Tibial nerve (tissue), 4 donors: ENCODE measurements around the gene STAB1. TPM values are rescaled to one million over a fixed set of nuclear protein-coding genes. Genes with fewer than 3 reads are reported as not detected.

ENCODE experiments used
- DNase-seq, 2 donors: peaks; one replicate each; pipeline ENCODE4 v3.0.0-alpha.2; 2019; ENCODE audit warnings: low spot score in 2 of 2
- H3K27ac ChIP-seq, 4 donors: fragments of 200-600 bp; sonication (generic) in 3 of 4; one replicate each; pipeline ENCODE4 v1.5.1; 2017 to 2019; ENCODE audit warnings: mild to moderate bottlenecking in 1 of 4
- H3K27me3 ChIP-seq, 2 donors: fragments of 200-600 bp; sonication (generic) in 1 of 2; one replicate each; pipeline versions ENCODE4 v1.5.1 to v1.6.0; 2017 to 2019
- H3K36me3 ChIP-seq, 3 donors: fragments of 200-600 bp; sonication (generic); one replicate each; pipeline ENCODE4 v1.5.1; 2018 to 2019
- H3K4me1 ChIP-seq, 4 donors: fragments of 200-600 bp; sonication (generic) in 3 of 4; one replicate each; pipeline ENCODE4 v1.5.1; 2017 to 2019
- H3K4me3 ChIP-seq, 4 donors: fragments of 200-600 bp; sonication (generic) in 3 of 4; one replicate each; pipeline ENCODE4 v1.5.1; 2017 to 2019; ENCODE audit warnings: mild to moderate bottlenecking in 1 of 4, moderate library complexity in 1 of 4
- H3K9me3 ChIP-seq, 4 donors: fragments of 200-600 bp; sonication (generic) in 3 of 4; one replicate each; pipeline ENCODE4 v1.5.1; 2017 to 2019
- EP300 ChIP-seq, 2 donors: sonication (generic); formaldehyde crosslinking; IDR thresholded peaks; one replicate each; pipeline ENCODE4 v1.6.1; 2017; ENCODE audit warnings: antibody characterized with exemption in 2 of 2, mild to moderate bottlenecking in 1 of 2
- POLR2A ChIP-seq, 2 donors: fragments of 450-650 bp; IDR thresholded peaks; one replicate each; pipeline ENCODE4 v1.6.1; 2017; ENCODE audit warnings: antibody characterized with exemption in 2 of 2, mild to moderate bottlenecking in 2 of 2, moderate library complexity in 2 of 2
- whole genome bisulfite sequencing, 2 donors: methylation state at CpG; one replicate each; pipeline ENCODE4 v1.1.5; 2018; 5-methylcytosine and 5-hydroxymethylcytosine counted together
- total RNA-seq, 4 donors: library from RNA; depleted of rRNA; stranded (reverse); fragments of >200 nt; gene quantifications; one replicate each; pipeline ENCODE4 v1.1.0, GENCODE V29; 2016
- TF ChIP-seq, protein P1 (sequence below), 5 experiments: fragments of 200-600 bp in 3 of 5; fragments of 450-650 bp in 2 of 5; sonication (generic) in 3 of 5; IDR thresholded peaks; one replicate each; pipeline ENCODE4 v1.5.1; 2016 to 2019; ENCODE audit warnings: antibody characterized with exemption in 5 of 5, mild to moderate bottlenecking in 3 of 5, moderate library complexity in 2 of 5

STAB1 gene
- total RNA-seq, 4 donors from 2014 or later, result 167 to 527 (median 264) TPM

DNA sequence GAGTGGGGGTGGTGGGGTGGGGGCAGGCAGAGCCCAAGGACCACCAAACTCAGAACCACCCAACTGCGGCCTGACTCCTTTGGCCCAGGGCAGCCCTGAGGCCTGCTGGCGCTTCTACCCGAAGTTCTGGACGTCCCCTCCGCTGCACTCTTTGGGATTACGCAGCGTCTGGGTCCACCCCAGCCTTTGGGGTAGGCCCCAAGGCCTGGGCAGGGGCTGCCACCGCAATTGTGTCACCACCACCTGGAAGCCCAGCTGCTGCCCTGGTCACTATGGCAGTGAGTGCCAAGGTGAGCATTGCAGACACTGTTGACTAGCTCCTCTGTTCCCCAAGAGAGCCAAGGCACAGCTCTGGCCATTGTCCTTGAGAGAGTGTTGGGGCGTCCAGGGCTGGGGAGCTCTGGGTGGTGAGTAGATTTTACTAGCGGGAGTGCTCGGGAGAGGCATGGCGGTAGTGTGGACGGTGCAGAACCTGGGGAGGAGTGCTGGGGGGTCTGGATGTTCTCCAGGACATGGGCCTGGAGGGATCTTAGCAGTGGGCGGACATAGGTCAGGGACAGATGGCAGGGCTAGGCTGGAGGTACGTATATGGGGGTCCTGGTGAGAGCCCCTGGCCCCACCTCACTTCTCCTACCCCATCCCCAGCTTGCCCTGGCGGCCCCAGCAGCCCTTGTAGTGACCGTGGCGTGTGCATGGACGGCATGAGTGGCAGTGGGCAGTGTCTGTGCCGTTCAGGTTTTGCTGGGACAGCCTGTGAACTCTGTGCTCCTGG, 25.8 kb downstream of the STAB1 start:
- H3K27ac ChIP-seq, result no peak overlapping the region
- DNase-seq, result no peak
- peaks cover 0 to 78% (median 0%) of the 10 kb centered on the region in 3 donors for H3K36me3 ChIP-seq
- no peaks in the 10 kb centered on the region for H3K9me3 ChIP-seq
- TF ChIP-seq, protein P1, sequence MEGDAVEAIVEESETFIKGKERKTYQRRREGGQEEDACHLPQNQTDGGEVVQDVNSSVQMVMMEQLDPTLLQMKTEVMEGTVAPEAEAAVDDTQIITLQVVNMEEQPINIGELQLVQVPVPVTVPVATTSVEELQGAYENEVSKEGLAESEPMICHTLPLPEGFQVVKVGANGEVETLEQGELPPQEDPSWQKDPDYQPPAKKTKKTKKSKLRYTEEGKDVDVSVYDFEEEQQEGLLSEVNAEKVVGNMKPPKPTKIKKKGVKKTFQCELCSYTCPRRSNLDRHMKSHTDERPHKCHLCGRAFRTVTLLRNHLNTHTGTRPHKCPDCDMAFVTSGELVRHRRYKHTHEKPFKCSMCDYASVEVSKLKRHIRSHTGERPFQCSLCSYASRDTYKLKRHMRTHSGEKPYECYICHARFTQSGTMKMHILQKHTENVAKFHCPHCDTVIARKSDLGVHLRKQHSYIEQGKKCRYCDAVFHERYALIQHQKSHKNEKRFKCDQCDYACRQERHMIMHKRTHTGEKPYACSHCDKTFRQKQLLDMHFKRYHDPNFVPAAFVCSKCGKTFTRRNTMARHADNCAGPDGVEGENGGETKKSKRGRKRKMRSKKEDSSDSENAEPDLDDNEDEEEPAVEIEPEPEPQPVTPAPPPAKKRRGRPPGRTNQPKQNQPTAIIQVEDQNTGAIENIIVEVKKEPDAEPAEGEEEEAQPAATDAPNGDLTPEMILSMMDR (IDR thresholded peaks at IDR 0.05), result no peak
- no peak for TF ChIP-seq EP300 (IDR thresholded peaks at IDR 0.05)
- TF ChIP-seq POLR2A (IDR thresholded peaks at IDR 0.05), result no peak
- no peaks in the 10 kb centered on the region for H3K27me3 ChIP-seq
- 89 to 90% methylated on average over 19 of the region's 20 CpGs for WGBS, 2 donors
- peaks cover 0 to 29% (median 9%) of the 10 kb centered on the region in 4 donors for H3K4me1 ChIP-seq
- H3K4me3 ChIP-seq, result no peak overlapping the region

DNA sequence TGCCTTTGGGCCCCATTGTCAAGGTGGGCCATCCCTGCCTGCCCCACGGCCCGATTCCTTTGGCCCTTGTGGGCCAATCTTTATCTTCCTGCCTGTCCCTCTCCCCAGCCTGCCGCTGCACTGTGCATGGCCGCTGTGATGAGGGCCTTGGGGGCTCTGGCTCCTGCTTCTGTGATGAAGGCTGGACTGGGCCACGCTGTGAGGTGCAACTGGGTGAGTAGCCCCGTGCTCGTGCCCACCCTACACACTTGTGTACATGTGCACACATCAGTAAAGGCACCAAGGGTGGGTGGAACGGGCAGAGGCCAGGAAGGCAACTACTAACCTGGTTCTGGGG, 26.3 kb downstream of the STAB1 start:
- no peak for TF ChIP-seq EP300 (IDR thresholded peaks at IDR 0.05)
- TF ChIP-seq, protein P1 (IDR thresholded peaks at IDR 0.05), result no peak
- no peak for TF ChIP-seq POLR2A (IDR thresholded peaks at IDR 0.05)
- H3K36me3 ChIP-seq, result peaks cover 0 to 78% (median 0%) of the 10 kb centered on the region in 3 donors
- no peak overlapping the region for H3K27ac ChIP-seq
- H3K4me1 ChIP-seq, result peaks cover 0 to 34% (median 9%) of the 10 kb centered on the region in 4 donors
- H3K9me3 ChIP-seq, result no peaks in the 10 kb centered on the region
- H3K27me3 ChIP-seq, result no peaks in the 10 kb centered on the region
- DNase-seq, result no peak
- H3K4me3 ChIP-seq, result no peak overlapping the region
- WGBS, 2 donors, result 87 to 90% methylated on average over 2 to 7 of the region's 8 CpGs

DNA sequence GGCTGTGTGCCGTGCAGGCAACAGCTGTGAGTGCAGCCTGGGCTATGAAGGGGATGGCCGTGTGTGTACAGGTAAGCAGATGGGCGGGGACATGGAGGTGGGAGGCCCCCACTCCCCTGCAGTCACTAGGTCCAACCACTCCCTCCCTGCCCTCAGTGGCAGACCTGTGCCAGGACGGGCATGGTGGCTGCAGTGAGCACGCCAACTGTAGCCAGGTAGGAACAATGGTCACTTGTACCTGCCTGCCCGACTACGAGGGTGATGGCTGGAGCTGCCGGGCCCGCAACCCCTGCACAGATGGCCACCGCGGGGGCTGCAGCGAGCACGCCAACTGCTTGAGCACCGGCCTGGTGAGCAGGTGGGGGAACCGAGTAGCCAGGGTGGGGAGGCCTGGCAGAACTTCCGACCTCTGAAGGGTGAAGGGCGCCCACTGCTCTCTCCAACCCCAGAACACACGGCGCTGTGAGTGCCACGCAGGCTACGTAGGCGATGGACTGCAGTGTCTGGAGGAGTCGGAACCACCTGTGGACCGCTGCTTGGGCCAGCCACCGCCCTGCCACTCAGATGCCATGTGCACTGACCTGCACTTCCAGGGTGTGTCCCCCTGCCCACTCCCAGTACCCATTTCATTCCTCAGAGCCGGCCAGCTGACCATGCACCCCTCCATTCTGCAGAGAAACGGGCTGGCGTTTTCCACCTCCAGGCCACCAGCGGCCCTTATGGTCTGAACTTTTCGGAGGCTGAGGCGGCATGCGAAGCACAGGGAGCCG, 26.9 kb downstream of the STAB1 start:
- TF ChIP-seq EP300 (IDR thresholded peaks at IDR 0.05), result no peak
- TF ChIP-seq, protein P1 (IDR thresholded peaks at IDR 0.05), result no peak
- no peak for TF ChIP-seq POLR2A (IDR thresholded peaks at IDR 0.05)
- 91 to 93% methylated on average over 21 to 31 of the region's 33 CpGs for WGBS, 2 donors
- Histone ChIP-seq H3K9me3 (no peaks in the 10 kb centered on the region), H3K4me3 (no peak overlapping the region), H3K36me3 (peaks cover 0 to 78% (median 0%) of the 10 kb centered on the region in 3 donors), H3K27ac (no peak overlapping the region), H3K27me3 (no peaks in the 10 kb centered on the region), H3K4me1 (peaks cover 0 to 41% (median 9%) of the 10 kb centered on the region in 4 donors)
- DNase-seq, result no peak

DNA sequence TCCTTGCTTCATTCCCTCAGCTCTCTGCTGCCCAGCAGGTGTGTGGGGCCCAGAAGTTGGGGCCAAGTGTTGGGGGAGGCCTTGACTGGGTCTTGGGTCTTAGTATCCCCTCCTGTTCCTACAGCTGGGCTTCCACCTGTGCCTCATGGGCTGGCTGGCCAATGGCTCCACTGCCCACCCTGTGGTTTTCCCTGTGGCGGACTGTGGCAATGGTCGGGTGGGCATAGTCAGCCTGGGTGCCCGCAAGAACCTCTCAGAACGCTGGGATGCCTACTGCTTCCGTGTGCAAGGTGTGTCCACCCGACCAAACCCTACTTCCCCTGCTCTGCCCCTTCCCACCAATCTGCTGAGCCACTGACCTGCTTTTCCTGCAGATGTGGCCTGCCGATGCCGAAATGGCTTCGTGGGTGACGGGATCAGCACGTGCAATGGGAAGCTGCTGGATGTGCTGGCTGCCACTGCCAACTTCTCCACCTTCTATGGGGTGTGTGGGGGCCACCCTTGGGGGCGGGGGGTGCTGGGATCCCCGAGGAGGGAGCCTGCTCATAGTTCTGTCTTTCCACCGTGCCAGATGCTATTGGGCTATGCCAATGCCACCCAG, 27.6 kb downstream of the STAB1 start:
- H3K27me3 ChIP-seq, result no peaks in the 10 kb centered on the region
- H3K9me3 ChIP-seq, result no peaks in the 10 kb centered on the region
- H3K4me3 ChIP-seq, result no peak overlapping the region
- H3K27ac ChIP-seq, result no peak overlapping the region
- no peak for DNase-seq
- 92 to 93% methylated on average over 14 of the region's 14 CpGs for WGBS, 2 donors
- peaks cover 0 to 45% (median 9%) of the 10 kb centered on the region in 4 donors for H3K4me1 ChIP-seq
- H3K36me3 ChIP-seq, result peaks cover 0 to 79% (median 0%) of the 10 kb centered on the region in 3 donors
- TF ChIP-seq EP300 (IDR thresholded peaks at IDR 0.05) (no peak), POLR2A (IDR thresholded peaks at IDR 0.05) (no peak)
- TF ChIP-seq, protein P1 (IDR thresholded peaks at IDR 0.05), result no peak
